Tibial nerve (tissue), 4 donors: ENCODE results near the gene AP1S3.

Experiments used
- CTCF ChIP-seq, 5 experiments: fragments of 200-600 bp in 3 of 5; fragments of 450-650 bp in 2 of 5; sonication (generic) in 3 of 5; IDR thresholded peaks; one replicate each; pipeline ENCODE4 v1.5.1; 2016 to 2019; ENCODE audit warnings: antibody characterized with exemption in 5 of 5, mild to moderate bottlenecking in 3 of 5, moderate library complexity in 2 of 5
- EP300 ChIP-seq, 2 donors: sonication (generic); formaldehyde crosslinking; IDR thresholded peaks; one replicate each; pipeline ENCODE4 v1.6.1; 2017; ENCODE audit warnings: antibody characterized with exemption in 2 of 2, mild to moderate bottlenecking in 1 of 2
- POLR2A ChIP-seq, 2 donors: fragments of 450-650 bp; IDR thresholded peaks; one replicate each; pipeline ENCODE4 v1.6.1; 2017; ENCODE audit warnings: antibody characterized with exemption in 2 of 2, mild to moderate bottlenecking in 2 of 2, moderate library complexity in 2 of 2

- TF ChIP-seq CTCF (IDR thresholded peaks at IDR 0.05) = no peak
- no peak for TF ChIP-seq EP300 (IDR thresholded peaks at IDR 0.05)
- TF ChIP-seq POLR2A (IDR thresholded peaks at IDR 0.05) = no peak
Observed at GRCh38 chr2:223805008-223805407, 32.4 kb downstream of the AP1S3 start.
